A549 (cell line): ENCODE results near the gene MCTS1.

Source experiments
- POLR2A ChIP-seq: IDR thresholded peaks from 2 replicates; pipeline ENCODE4 v1.6.1; 2012; ENCODE audit warnings: mild to moderate bottlenecking, low read length
- TF ChIP-seq, protein P1 (sequence below): IDR thresholded peaks from 2 replicates; pipeline ENCODE4 v1.6.1; 2012

DNA sequence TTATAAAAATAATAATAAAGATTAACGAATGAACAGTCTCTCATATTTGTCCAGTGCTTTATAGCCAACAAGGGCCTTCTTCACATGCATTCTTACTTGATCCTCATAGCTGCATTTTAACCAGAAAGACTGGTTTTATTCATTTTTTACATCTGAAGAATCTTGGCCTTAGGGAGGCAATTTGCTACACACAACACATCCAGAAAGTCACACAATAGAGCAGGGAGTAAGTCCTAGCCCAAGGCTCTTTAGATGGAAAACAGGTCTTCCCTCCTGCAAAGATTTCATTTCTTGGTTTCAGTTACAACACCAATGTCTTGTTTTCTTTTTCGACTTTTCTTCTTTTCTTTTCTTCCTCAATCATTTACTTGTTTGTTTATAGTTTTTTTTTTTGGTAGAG lies 39.0 kb downstream of the MCTS1 start:
- TF ChIP-seq, protein P1, sequence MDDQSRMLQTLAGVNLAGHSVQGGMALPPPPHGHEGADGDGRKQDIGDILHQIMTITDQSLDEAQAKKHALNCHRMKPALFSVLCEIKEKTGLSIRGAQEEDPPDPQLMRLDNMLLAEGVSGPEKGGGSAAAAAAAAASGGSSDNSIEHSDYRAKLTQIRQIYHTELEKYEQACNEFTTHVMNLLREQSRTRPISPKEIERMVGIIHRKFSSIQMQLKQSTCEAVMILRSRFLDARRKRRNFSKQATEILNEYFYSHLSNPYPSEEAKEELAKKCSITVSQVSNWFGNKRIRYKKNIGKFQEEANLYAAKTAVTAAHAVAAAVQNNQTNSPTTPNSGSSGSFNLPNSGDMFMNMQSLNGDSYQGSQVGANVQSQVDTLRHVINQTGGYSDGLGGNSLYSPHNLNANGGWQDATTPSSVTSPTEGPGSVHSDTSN: no peak
- no peak for TF ChIP-seq POLR2A
